PC-9 (cell line): ENCODE results near the gene GDPD5.

ENCODE experiments used
- EZH2 ChIP-seq: fragments of 200-600 bp; sonication (generic); IDR thresholded peaks from 2 replicates; pipeline ENCODE4 v1.8.0; 2017; ENCODE audit warnings: antibody characterized with exemption, low read depth
- TF ChIP-seq, protein P1 (sequence below): fragments of 200-600 bp; sonication (generic); conservative IDR thresholded peaks from 2 replicates; pipeline ENCODE4 v1.6.1; 2017; ENCODE audit warnings: mixed run types, antibody characterized with exemption, mild to moderate bottlenecking, moderate library complexity

DNA sequence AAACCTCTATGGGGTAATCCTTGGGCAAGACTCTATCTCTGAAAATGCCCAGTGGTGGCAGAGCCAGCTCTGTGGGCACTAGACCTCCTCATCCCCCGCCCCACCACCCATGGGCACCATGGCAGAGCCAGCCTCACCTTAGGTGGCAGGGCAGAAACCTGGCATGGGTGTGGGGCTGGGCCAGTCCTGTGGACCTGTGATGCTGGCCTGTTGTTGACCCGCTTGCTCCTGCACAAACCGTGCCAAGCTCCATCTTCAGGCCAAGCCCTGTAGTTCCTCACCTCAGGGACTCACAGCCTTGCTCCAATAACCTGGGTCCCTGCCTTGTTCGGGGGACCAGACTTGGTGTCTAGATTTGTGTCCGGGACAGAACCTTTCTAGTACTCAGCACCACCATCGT is 27.4 kb upstream of the GDPD5 start:
- TF ChIP-seq, protein P1, sequence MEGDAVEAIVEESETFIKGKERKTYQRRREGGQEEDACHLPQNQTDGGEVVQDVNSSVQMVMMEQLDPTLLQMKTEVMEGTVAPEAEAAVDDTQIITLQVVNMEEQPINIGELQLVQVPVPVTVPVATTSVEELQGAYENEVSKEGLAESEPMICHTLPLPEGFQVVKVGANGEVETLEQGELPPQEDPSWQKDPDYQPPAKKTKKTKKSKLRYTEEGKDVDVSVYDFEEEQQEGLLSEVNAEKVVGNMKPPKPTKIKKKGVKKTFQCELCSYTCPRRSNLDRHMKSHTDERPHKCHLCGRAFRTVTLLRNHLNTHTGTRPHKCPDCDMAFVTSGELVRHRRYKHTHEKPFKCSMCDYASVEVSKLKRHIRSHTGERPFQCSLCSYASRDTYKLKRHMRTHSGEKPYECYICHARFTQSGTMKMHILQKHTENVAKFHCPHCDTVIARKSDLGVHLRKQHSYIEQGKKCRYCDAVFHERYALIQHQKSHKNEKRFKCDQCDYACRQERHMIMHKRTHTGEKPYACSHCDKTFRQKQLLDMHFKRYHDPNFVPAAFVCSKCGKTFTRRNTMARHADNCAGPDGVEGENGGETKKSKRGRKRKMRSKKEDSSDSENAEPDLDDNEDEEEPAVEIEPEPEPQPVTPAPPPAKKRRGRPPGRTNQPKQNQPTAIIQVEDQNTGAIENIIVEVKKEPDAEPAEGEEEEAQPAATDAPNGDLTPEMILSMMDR, result no peak
- no peak for TF ChIP-seq EZH2
